GM21786 (cell line): Measurements from ENCODE around the gene ITPRID2.
"Not testable (repeated sequence)": the region's sequence is repeated elsewhere in the genome, so short reads cannot be mapped to it uniquely, and the experiment has no call there.

Experiments
- ATAC-seq: cut with Tn5 transposase; IDR thresholded peaks from one replicate; pipeline ENCODE4 v1.9.1; 2021; ENCODE audit not compliant: unreplicated experiment

The ITPRID2 gene

GRCh38 chr2:181958726-181959125 lies 67.2 kb downstream of the ITPRID2 start:
- no peak for ATAC-seq

- ATAC-seq: no peak
Observed at GRCh38 chr2:181959508-181959907, 68.0 kb downstream of the ITPRID2 start.

DNA sequence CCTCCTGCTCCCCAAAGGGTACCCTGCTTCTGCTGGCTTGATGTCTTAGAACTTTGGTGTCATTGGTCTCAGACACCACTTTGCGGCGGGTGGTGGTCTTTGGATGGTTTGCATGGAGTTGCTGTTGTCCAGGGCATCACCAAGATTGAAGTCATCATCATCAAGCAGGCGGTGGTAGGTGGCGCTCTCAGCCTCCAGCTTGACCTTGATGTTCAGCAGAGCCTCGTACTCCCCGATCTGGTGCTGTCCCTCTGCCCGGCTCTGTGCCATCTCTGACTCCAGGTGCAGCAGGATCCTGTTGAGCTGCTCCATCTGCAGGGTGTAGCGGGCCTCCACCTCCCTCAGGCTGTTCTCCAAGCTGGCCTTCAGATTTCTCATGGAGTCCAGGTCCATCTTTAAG lies 69.6 kb downstream of the ITPRID2 start:
- ATAC-seq: not testable (repeated sequence)

DNA sequence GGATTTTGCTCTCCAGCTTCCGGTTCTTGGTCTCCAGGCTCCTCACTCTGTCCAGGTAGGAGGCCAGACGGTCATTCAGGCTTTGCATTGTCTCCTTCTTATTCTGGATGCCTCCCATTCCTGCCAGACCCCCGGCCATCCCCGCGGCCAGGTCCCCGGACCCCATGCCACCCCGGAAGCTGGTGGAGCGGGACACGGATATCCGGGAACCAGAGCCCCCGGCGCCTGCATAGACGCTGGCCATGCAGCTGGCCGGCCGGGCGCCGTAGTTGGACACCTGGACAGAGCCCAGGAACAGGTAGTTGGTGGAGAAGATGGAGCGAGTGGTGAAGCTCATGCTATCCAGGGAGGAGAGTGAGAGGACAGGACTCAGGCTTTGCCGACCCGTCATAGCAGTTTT lies 70.6 kb downstream of the ITPRID2 start:
- no peak for ATAC-seq

DNA sequence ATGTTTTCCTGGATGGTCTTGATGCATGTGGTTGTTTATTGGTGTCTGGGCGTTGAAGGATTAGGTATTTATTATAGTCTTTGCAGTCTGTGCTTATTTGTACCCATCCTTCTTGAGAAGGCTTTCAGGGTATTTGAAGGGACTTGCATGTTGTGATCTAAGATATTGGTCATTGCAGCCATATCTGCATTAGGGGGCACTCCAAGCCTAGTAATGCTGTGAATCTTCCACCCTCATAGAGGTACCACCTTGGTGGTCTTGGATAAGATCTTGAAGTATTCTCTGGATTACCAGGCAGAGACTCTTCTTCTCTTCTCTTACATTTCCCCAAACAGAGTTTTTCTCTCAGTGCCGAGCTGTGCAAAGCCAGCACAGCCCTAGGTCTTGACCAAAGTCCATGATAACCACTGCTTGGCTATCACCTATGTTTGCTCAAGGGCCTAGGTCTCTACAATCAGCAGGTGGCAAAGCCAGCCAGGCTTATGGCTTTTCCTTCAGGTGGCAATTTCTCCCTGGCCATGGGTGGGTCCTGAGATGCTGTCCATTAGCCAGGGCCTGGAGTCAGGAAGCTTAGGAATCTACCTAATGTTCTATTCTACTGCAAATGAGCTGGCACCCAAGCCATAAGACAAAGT lies 78.7 kb downstream of the ITPRID2 start:
- ATAC-seq: no peak

- ATAC-seq: no peak
Observed at GRCh38 chr2:181971032-181971431, 79.5 kb downstream of the ITPRID2 start.

DNA sequence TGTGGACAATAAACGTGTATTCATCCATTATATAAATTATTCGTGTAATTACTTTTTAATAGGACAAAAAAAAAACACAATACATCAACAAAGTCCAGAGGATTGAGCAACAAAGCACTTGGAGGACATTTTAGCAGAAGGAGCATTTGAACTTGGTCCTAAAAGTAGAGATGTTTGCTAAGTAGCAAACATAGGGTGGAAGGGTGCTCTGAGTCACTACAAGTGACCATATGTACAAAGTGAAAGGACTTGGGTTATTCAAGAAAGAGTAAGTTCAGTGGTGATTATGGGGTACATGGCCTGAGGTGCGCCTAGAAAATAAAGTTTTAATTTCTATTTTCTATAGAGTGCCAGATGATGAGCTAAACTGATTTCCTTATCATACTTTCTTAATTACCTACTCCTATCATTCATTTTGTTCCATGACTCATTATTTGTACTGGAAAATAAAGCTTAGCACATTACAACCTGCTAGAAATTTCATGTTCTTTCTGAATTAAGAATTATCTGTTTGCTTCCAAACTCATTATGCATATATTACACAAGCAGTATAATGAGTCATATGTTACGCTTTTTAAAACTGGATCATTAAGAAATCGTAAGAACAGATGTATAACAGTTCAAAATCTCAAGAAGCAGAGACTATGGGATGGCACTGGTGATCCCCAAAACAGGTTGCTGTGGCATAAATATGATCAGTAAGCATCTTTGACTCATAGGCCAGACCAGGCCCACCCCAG lies 81.1 kb downstream of the ITPRID2 start:
- no peak for ATAC-seq

DNA sequence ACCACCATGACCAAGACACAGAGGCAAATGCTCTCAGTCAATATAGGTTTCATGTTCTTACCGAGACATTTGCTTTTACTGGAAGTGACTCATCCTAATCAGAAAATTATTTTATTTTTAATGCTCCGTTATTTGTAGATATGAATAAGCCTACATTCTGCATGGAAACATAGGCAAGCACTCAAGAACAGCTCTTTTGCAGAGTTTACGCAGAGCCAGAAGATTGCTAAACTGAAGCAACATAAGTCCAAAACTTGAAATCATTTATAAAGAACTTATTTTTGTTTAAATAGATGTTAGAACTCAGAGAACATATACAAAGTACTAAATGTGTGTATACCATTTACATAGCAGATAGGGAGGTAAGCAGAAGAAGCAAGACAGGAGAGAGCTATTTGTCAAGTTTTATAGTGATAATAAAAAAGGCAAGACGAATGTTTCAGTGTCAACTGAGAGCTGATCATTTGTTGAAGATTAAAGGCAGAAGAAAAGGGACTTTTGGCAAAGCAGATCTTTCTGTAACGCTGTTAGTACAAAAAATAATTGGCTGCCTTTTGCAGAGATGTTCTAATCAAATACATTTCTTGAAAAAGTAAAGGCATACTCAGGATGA lies 81.7 kb downstream of the ITPRID2 start:
- no peak for ATAC-seq

GRCh38 chr2:181977661-181978350 lies 86.3 kb downstream of the ITPRID2 start:
- ATAC-seq: peak; percentile 44

DNA sequence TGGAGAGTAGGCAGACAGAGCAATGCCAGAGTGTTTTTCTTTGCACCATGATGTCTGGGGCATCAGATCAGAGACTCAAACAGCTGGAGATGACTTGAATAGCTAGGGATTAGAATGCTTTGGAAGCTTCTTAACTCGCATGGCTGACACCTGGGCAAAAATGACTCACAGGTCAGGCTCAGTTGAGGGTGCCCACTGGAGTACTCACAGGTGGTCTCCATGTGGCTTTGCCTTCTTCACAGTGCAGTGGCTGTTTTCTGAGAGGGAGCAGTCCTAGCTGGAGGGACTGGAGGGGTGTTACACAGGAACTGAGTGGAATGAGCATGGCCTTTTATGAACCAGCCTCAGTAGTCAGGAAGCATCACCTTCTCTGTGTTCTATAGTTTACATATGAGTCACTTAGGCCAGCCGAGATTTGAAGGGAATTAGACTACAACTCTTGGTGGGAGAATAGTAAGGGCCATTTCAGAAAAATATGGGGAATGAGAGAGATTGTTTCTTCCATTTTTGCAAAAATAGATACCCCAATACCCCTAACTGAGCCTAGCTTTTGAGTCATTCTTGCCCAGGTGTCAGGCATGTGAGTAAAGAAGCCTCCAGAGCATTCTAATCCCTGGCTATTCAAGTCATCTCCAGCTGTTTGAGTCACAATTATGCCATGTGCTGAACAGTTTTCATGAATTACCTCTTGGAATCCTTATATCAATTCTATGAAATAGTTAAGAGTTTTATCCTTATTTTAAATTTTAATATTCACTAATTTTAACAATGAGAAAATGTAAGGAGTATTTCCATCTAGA lies 87.0 kb downstream of the ITPRID2 start:
- ATAC-seq: peak; percentile 11
